Measurements from ENCODE around the gene C5orf58. TPM values are rescaled to one million over a fixed set of nuclear protein-coding genes. Genes with fewer than 3 reads are reported as not detected.

The C5orf58 gene
- polyA plus RNA-seq, 1 donor (not counting 4 experiments of a cell fraction or from before 2014, with no cell fraction given): not detected

DNA sequence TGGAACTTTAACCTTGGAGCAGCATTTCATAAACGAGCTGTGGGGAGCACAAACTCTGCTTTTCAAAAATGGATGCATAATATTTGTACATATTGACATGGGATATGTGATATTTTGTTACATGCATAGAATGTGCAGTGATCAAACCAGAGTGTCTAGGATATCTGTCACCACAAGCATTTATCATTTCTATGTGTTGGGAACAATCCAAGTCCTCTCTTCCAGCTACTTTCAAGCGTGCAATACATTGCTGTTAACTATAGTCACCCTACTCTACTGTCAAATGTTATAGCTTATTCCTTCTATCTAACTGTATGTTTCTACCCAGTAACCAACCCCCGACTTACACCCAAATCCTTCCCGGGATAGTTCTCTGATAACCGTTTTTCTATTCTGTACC lies 15.0 kb upstream of the C5orf58 start:
- TF ChIP-seq, protein P1, sequence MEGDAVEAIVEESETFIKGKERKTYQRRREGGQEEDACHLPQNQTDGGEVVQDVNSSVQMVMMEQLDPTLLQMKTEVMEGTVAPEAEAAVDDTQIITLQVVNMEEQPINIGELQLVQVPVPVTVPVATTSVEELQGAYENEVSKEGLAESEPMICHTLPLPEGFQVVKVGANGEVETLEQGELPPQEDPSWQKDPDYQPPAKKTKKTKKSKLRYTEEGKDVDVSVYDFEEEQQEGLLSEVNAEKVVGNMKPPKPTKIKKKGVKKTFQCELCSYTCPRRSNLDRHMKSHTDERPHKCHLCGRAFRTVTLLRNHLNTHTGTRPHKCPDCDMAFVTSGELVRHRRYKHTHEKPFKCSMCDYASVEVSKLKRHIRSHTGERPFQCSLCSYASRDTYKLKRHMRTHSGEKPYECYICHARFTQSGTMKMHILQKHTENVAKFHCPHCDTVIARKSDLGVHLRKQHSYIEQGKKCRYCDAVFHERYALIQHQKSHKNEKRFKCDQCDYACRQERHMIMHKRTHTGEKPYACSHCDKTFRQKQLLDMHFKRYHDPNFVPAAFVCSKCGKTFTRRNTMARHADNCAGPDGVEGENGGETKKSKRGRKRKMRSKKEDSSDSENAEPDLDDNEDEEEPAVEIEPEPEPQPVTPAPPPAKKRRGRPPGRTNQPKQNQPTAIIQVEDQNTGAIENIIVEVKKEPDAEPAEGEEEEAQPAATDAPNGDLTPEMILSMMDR (optimal IDR thresholded peaks at IDR 0.05 in 1 of 3, IDR thresholded peaks at IDR 0.05 in 1 of 3, conservative IDR thresholded peaks at IDR 0.05 in 1 of 3; ENCODE audit: extremely low read depth in 1 of 3, insufficient read depth in 2 of 3, low read length in 3 of 3): no peak
- no peak for TF ChIP-seq EZH2 (IDR thresholded peaks at IDR 0.05; ENCODE audit: low read length)
- no peak for FAIRE-seq
- Histone ChIP-seq H3K4me1 (ENCODE audit: control insufficient read depth, extremely low read depth, insufficient read depth, low read length) (peaks cover 14% of the 10 kb centered on the region), H3K36me3 (ENCODE audit: control insufficient read depth in 2 of 2, extremely low read depth in 1 of 2, insufficient read depth in 2 of 2, low read length in 2 of 2) (no peaks in the 10 kb centered on the region), H3K79me2 (ENCODE audit: control insufficient read depth, insufficient read depth, low read length) (no peaks in the 10 kb centered on the region), H3K4me3 (ENCODE audit: control insufficient read depth in 2 of 3, extremely low read depth in 1 of 3, insufficient read depth in 2 of 3, low read depth in 1 of 3, low read length in 3 of 3) (no peak overlapping the region), H3K27ac (ENCODE audit: control insufficient read depth, insufficient read depth, low read length) (no peak overlapping the region), H2AFZ (ENCODE audit: control insufficient read depth, low read length) (no peak overlapping the region), H3K9ac (ENCODE audit: control insufficient read depth, extremely low read depth, insufficient read depth, low read length) (no peak overlapping the region), H3K4me2 (ENCODE audit: control insufficient read depth, extremely low read depth, insufficient read depth, low read depth, low read length) (no peak overlapping the region), H3K27me3 (ENCODE audit: control insufficient read depth, extremely low read depth, insufficient read depth, low read length) (no peaks in the 10 kb centered on the region), H3K9me1 (ENCODE audit: control insufficient read depth, extremely low read depth, insufficient read depth, low read length) (no peaks in the 10 kb centered on the region), H4K20me1 (ENCODE audit: control insufficient read depth, extremely low read depth, insufficient read depth, low read length) (no peaks in the 10 kb centered on the region), H3K9me3 (ENCODE audit: control insufficient read depth, low read depth, low read length) (no peaks in the 10 kb centered on the region)
- no peak for DNase-seq (ENCODE audit: low read depth, low spot score)
- dilution Hi-C loops (cut with MboI; ENCODE audit: extremely low pct_ligation_motif_present, low sequenced_read_pairs): no loop called here

DNA sequence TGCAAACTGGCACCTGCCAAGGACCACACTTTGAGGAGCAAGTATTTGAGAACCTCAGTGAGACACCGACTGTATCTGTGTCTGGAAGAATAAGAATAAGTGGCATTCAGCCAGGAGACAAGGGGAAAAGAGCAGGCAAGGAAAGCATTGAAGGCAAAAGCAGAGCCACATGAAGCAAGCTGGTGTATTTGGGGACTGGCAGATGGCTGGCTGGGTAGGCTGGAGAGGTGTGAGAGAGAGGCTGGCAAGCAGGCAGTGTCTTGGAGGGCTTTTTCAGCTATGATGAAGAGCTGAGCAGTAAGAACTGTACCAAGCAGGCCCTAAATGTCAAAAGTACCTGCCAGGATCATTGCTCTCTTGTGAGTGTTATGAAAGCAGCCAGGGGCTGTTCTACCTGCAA lies 14.1 kb upstream of the C5orf58 start:
- FAIRE-seq (no peak), DNase-seq (ENCODE audit: low read depth, low spot score) (no peak)
- H3K9me1 ChIP-seq (ENCODE audit: control insufficient read depth, extremely low read depth, insufficient read depth, low read length): no peaks in the 10 kb centered on the region
- dilution Hi-C loops (cut with MboI; ENCODE audit: extremely low pct_ligation_motif_present, low sequenced_read_pairs): no loop called here
- TF ChIP-seq, protein P1 (optimal IDR thresholded peaks at IDR 0.05 in 1 of 3, IDR thresholded peaks at IDR 0.05 in 1 of 3, conservative IDR thresholded peaks at IDR 0.05 in 1 of 3; ENCODE audit: extremely low read depth in 1 of 3, insufficient read depth in 2 of 3, low read length in 3 of 3): no peak
- no peak for TF ChIP-seq EZH2 (IDR thresholded peaks at IDR 0.05; ENCODE audit: low read length)
- no peaks in the 10 kb centered on the region for H4K20me1 ChIP-seq (ENCODE audit: control insufficient read depth, extremely low read depth, insufficient read depth, low read length)
- no peak overlapping the region for H3K4me3 ChIP-seq (ENCODE audit: control insufficient read depth in 2 of 3, extremely low read depth in 1 of 3, insufficient read depth in 2 of 3, low read depth in 1 of 3, low read length in 3 of 3)
- H3K36me3 ChIP-seq (ENCODE audit: control insufficient read depth in 2 of 2, extremely low read depth in 1 of 2, insufficient read depth in 2 of 2, low read length in 2 of 2): no peaks in the 10 kb centered on the region
- H3K27ac ChIP-seq (ENCODE audit: control insufficient read depth, insufficient read depth, low read length): no peak overlapping the region
- H3K27me3 ChIP-seq (ENCODE audit: control insufficient read depth, extremely low read depth, insufficient read depth, low read length): no peaks in the 10 kb centered on the region
- no peak overlapping the region for H3K9ac ChIP-seq (ENCODE audit: control insufficient read depth, extremely low read depth, insufficient read depth, low read length)
- H3K4me1 ChIP-seq (ENCODE audit: control insufficient read depth, extremely low read depth, insufficient read depth, low read length): peaks cover 14% of the 10 kb centered on the region
- no peaks in the 10 kb centered on the region for H3K9me3 ChIP-seq (ENCODE audit: control insufficient read depth, low read depth, low read length)
- no peak overlapping the region for H2AFZ ChIP-seq (ENCODE audit: control insufficient read depth, low read length)
- H3K79me2 ChIP-seq (ENCODE audit: control insufficient read depth, insufficient read depth, low read length): no peaks in the 10 kb centered on the region
- H3K4me2 ChIP-seq (ENCODE audit: control insufficient read depth, extremely low read depth, insufficient read depth, low read depth, low read length): no peak overlapping the region

Measured in keratinocyte (primary cell).